ENCODE data around the gene INHBA. TPM values are rescaled to one million over a fixed set of nuclear protein-coding genes. Genes with fewer than 3 reads are reported as not detected.

The INHBA gene
- total and polyA plus RNA-seq, 7 donors = 0.23 to 5.5 (median 1.2) TPM

DNA sequence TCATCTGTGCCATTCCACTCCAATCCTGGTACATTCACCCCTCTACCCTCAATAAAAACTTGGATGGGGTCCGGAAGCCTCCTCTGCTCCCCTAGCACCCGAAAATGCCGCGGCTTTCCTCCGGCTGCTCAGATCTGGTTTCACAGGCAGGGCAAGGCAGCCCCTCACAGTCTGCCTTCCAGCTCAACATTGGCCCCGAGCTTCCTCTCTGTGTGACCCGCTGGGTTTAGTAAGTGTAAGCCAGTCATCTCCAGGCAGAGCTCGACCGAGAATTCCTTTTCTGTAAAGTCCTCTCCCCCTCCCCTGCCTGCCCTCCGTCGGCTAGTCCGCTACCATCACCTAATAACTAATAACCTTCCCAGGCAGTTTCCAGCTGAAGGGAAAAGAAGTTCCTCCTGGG, 3.4 kb downstream of the INHBA start:
- DNase-seq = no peak
- peaks cover 0 to 35% (median 27%) of the 10 kb centered on the region in 4 donors for H3K4me1 ChIP-seq
- WGBS, 2 donors = 15 to 54% methylated on average over 12 of the region's 12 CpGs
- no peaks in the 10 kb centered on the region for H3K27me3 ChIP-seq
- peak overlapping the region; percentile 56 to 86 (median 76) for H3K27ac ChIP-seq
- intact Hi-C loops (cut with DNase I) = no loop called here
- H3K4me3 ChIP-seq = peak overlapping the region; percentile 19 to 54 (median 36)
- H3K9me3 ChIP-seq = no peaks in the 10 kb centered on the region
- H3K36me3 ChIP-seq = no peaks in the 10 kb centered on the region
- TF ChIP-seq, protein P1, sequence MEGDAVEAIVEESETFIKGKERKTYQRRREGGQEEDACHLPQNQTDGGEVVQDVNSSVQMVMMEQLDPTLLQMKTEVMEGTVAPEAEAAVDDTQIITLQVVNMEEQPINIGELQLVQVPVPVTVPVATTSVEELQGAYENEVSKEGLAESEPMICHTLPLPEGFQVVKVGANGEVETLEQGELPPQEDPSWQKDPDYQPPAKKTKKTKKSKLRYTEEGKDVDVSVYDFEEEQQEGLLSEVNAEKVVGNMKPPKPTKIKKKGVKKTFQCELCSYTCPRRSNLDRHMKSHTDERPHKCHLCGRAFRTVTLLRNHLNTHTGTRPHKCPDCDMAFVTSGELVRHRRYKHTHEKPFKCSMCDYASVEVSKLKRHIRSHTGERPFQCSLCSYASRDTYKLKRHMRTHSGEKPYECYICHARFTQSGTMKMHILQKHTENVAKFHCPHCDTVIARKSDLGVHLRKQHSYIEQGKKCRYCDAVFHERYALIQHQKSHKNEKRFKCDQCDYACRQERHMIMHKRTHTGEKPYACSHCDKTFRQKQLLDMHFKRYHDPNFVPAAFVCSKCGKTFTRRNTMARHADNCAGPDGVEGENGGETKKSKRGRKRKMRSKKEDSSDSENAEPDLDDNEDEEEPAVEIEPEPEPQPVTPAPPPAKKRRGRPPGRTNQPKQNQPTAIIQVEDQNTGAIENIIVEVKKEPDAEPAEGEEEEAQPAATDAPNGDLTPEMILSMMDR (IDR thresholded peaks at IDR 0.05) = no peak
- TF ChIP-seq POLR2AphosphoS5 (IDR thresholded peaks at IDR 0.05) (no peak), EP300 (IDR thresholded peaks at IDR 0.05) (no peak), POLR2A (IDR thresholded peaks at IDR 0.05) (no peak)

- Histone ChIP-seq H3K36me3 (no peaks in the 10 kb centered on the region), H3K4me3 (peak overlapping the region; percentile 19 to 54 (median 36)), H3K27me3 (no peaks in the 10 kb centered on the region), H3K9me3 (no peaks in the 10 kb centered on the region), H3K4me1 (peaks cover 0 to 34% (median 26%) of the 10 kb centered on the region in 4 donors), H3K27ac (peak overlapping the region; percentile 56 to 86 (median 76))
- TF ChIP-seq POLR2AphosphoS5 (IDR thresholded peaks at IDR 0.05) (no peak), EP300 (IDR thresholded peaks at IDR 0.05) (no peak), POLR2A (IDR thresholded peaks at IDR 0.05) (no peak)
- TF ChIP-seq, protein P1 (IDR thresholded peaks at IDR 0.05) = no peak
- 75 to 82% methylated on average over 4 of the region's 4 CpGs for WGBS, 2 donors
- DNase-seq = no peak
- intact Hi-C loops (cut with DNase I) = no loop called here
Observed at GRCh38 chr7:41698726-41699125, 4.2 kb downstream of the INHBA start.

- peak overlapping the region in 3 of 4 donors; percentile 56 to 86 (median 82) for H3K27ac ChIP-seq
- peaks cover 0 to 37% (median 27%) of the 10 kb centered on the region in 4 donors for H3K4me1 ChIP-seq
- DNase-seq = no peak
- H3K27me3 ChIP-seq = no peaks in the 10 kb centered on the region
- H3K4me3 ChIP-seq = peak overlapping the region in 2 of 4 donors; percentile 19 to 54
- no peaks in the 10 kb centered on the region for H3K36me3 ChIP-seq
- 86 to 91% methylated on average over 3 of the region's 3 CpGs for WGBS, 2 donors
- no peaks in the 10 kb centered on the region for H3K9me3 ChIP-seq
- no peak for TF ChIP-seq EP300 (IDR thresholded peaks at IDR 0.05)
- no peak for TF ChIP-seq POLR2AphosphoS5 (IDR thresholded peaks at IDR 0.05)
- TF ChIP-seq, protein P1 (IDR thresholded peaks at IDR 0.05) = no peak
- TF ChIP-seq POLR2A (IDR thresholded peaks at IDR 0.05) = no peak
- intact Hi-C loops (cut with DNase I) = no loop called here
Observed at GRCh38 chr7:41698114-41698513, 4.8 kb downstream of the INHBA start.

GRCh38 chr7:41696323-41696916, 6.5 kb downstream of the INHBA start:
- Histone ChIP-seq H3K4me3 (peak overlapping the region; percentile 17 to 49 (median 34)), H3K27ac (peak overlapping the region; percentile 59 to 82 (median 72)), H3K27me3 (no peaks in the 10 kb centered on the region), H3K4me1 (peaks cover 0 to 54% (median 34%) of the 10 kb centered on the region in 4 donors), H3K36me3 (no peaks in the 10 kb centered on the region), H3K9me3 (no peaks in the 10 kb centered on the region)
- 15 to 37% methylated on average over 15 of the region's 15 CpGs for WGBS, 2 donors
- intact Hi-C loops (cut with DNase I) = loop anchor here (2.0 kb wide), 1 partner anchor 1368 kb away; no protein-coding TSS in a partner anchor
- peak; percentile 86 for DNase-seq
- TF ChIP-seq POLR2A (IDR thresholded peaks at IDR 0.05) (no peak), POLR2AphosphoS5 (IDR thresholded peaks at IDR 0.05) (peak in 1 of 4 donors; percentile 8), EP300 (IDR thresholded peaks at IDR 0.05) (no peak)
- TF ChIP-seq, protein P1 (IDR thresholded peaks at IDR 0.05) = peak; percentile 61 to 85 (median 68)
